CD4-positive, alpha-beta T cell (primary cell): ENCODE data around the gene SLC38A1. TPM values are rescaled to one million over a fixed set of nuclear protein-coding genes. Genes with fewer than 3 reads are reported as not detected.
"Not testable (repeated sequence)": the region's sequence is repeated elsewhere in the genome, so short reads cannot be mapped to it uniquely, and the experiment has no call there.

Source experiments
- ATAC-seq: fragments of 200-7000 bp; cut with Tn5 transposase; one replicate; pipeline ENCODE4 v1.10.0; 2022; ENCODE audit warnings: mild to moderate bottlenecking; ENCODE audit not compliant: poor library complexity
- CTCF ChIA-PET: fragments of 350-600 bp; sonication (Branson Sonifier 250); formaldehyde crosslinking; loops from one replicate; lab custom pipeline; 2021; ENCODE audit warnings: antibody characterized with exemption, inconsistent platforms; lab: Charles Lee
- POLR2A ChIA-PET: fragments of 350-600 bp; sonication (Branson Sonifier 250); formaldehyde crosslinking; loops from one replicate; lab custom pipeline; 2021; ENCODE audit warnings: antibody characterized with exemption, inconsistent platforms; lab: Charles Lee
- DNase-seq, 14 experiments: peaks; one replicate each; pipeline ENCODE4 v3.0.0-alpha.2; 2013 to 2020; ENCODE audit warnings: mixed read lengths in 2 of 14
- H3K27ac ChIP-seq, 2 donors: one replicate each; pipeline versions ENCODE4 v1.5.1 to v1.7.0; 2013; ENCODE audit warnings: low read length in 2 of 2, low read depth in 1 of 2, mild to moderate bottlenecking in 1 of 2
- H3K27me3 ChIP-seq, 2 experiments: 1 replicate in 1 of 2; 2 replicates in 1 of 2; pipeline versions ENCODE4 v1.6.1 to v1.7.0; 2013; ENCODE audit warnings: low read length in 2 of 2, control low read depth in 1 of 2, mild to moderate bottlenecking in 1 of 2, moderate library complexity in 1 of 2; ENCODE audit not compliant: insufficient read depth in 2 of 2, control insufficient read depth in 1 of 2
- H3K36me3 ChIP-seq: one replicate; pipeline ENCODE4 v1.6.1; 2013; ENCODE audit warnings: low read length, control low read depth; ENCODE audit not compliant: insufficient read depth
- H3K4me1 ChIP-seq: one replicate; pipeline ENCODE4 v1.6.1; 2013; ENCODE audit warnings: low read length, control low read depth; ENCODE audit not compliant: insufficient read depth
- H3K4me3 ChIP-seq: one replicate; pipeline ENCODE4 v1.5.1; 2013; ENCODE audit warnings: mild to moderate bottlenecking, low read length, moderate library complexity
- H3K9me3 ChIP-seq, 2 experiments: 1 replicate in 1 of 2; 2 replicates in 1 of 2; pipeline versions ENCODE4 v1.6.1 to v1.7.0; 2013; ENCODE audit warnings: low read length in 2 of 2, mild to moderate bottlenecking in 2 of 2, control low read depth in 1 of 2, moderate library complexity in 1 of 2; ENCODE audit not compliant: control insufficient read depth in 1 of 2, insufficient read depth in 1 of 2
- H3K27ac Mint-ChIP-seq: one replicate; pipeline ENCODE4 v1.8.0; 2020; ENCODE audit warnings: mixed read lengths
- H3K27me3 Mint-ChIP-seq: one replicate; pipeline ENCODE4 v1.8.0; 2021; ENCODE audit warnings: mixed read lengths
- H3K36me3 Mint-ChIP-seq: one replicate; pipeline ENCODE4 v1.8.0; 2021; ENCODE audit warnings: low read depth, mixed read lengths
- H3K4me1 Mint-ChIP-seq: one replicate; pipeline ENCODE4 v1.8.0; 2021; ENCODE audit warnings: low read depth, mixed read lengths
- H3K4me3 Mint-ChIP-seq: one replicate; pipeline ENCODE4 v1.8.0; 2020; ENCODE audit warnings: mild to moderate bottlenecking, mixed read lengths
- H3K9me3 Mint-ChIP-seq: one replicate; pipeline ENCODE4 v1.8.0; 2020; ENCODE audit warnings: mixed read lengths
- intact Hi-C, 2 experiments: fragments of 100-400 bp; cut with DNase I in 1 of 2; cut with micrococcal nuclease in 1 of 2; formaldehyde crosslinking; loops; one replicate each; pipeline versions ENCODE4 v1.15.1 to v1.9.0; 2023 to 2025; cut with DNase I, micrococcal nuclease
- total RNA-seq, 174 experiments: library from RNA in 2 of 174; stranded (reverse) in 2 of 174; gene quantifications; one replicate each; pipeline ENCODE4 v1.2.3 and lab custom pipeline; 2021 to 2026
- TF ChIP-seq, protein P1 (sequence below): fragments of 200-600 bp; IDR thresholded peaks from one replicate; pipeline ENCODE4 v1.8.0; 2022; ENCODE audit warnings: antibody characterized with exemption, mild to moderate bottlenecking

SLC38A1 gene
- total RNA-seq, 2 experiments from 2014 or later: 327 to 346 TPM

DNA sequence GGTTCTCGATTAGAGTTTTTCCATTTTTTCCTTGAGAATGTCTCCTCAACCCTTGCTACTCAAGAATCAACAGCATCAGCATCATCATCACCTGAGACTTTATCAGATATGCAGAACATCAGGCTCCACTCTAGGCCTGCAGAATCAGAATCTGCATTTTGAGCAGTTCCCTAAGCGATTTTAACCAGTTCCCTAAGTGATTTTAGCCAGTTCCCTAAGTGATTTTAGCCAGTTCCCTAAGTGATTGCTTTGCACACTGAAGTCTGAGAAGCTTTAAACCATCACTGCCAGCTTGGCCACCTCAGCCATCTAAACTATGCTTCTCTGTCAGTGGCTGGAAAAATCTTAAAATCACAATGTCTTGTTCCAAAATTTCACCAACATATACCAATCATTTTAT lies 29.4 kb upstream of the SLC38A1 start:
- no peak for DNase-seq
- ChIA-PET POLR2A (interaction anchor here (5.2 kb wide), 1 partner anchor 29 kb away, joined by 43 read pairs; the partner anchor contains the start of gene SLC38A1), CTCF (interaction anchor here (1.3 kb wide), 1 partner anchor 9 kb away, joined by 3 read pairs; no protein-coding TSS in a partner anchor)
- Histone ChIP-seq H3K4me3 (no peak overlapping the region), H3K36me3 (no peaks in the 10 kb centered on the region), H3K27me3 (no peaks in the 10 kb centered on the region), H3K4me1 (no peaks in the 10 kb centered on the region), H3K9me3 (no peaks in the 10 kb centered on the region), H3K27ac (no peak overlapping the region)
- TF ChIP-seq, protein P1, sequence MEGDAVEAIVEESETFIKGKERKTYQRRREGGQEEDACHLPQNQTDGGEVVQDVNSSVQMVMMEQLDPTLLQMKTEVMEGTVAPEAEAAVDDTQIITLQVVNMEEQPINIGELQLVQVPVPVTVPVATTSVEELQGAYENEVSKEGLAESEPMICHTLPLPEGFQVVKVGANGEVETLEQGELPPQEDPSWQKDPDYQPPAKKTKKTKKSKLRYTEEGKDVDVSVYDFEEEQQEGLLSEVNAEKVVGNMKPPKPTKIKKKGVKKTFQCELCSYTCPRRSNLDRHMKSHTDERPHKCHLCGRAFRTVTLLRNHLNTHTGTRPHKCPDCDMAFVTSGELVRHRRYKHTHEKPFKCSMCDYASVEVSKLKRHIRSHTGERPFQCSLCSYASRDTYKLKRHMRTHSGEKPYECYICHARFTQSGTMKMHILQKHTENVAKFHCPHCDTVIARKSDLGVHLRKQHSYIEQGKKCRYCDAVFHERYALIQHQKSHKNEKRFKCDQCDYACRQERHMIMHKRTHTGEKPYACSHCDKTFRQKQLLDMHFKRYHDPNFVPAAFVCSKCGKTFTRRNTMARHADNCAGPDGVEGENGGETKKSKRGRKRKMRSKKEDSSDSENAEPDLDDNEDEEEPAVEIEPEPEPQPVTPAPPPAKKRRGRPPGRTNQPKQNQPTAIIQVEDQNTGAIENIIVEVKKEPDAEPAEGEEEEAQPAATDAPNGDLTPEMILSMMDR: no peak
- intact Hi-C loops: no loop called here
- H3K9me3 Mint-ChIP-seq: no peaks in the 10 kb centered on the region
- no peaks in the 10 kb centered on the region for H3K27me3 Mint-ChIP-seq
- no peak for ATAC-seq
- peaks cover 10% of the 10 kb centered on the region for H3K4me1 Mint-ChIP-seq
- H3K4me3 Mint-ChIP-seq: no peak overlapping the region
- no peak overlapping the region for H3K27ac Mint-ChIP-seq
- no peaks in the 10 kb centered on the region for H3K36me3 Mint-ChIP-seq

DNA sequence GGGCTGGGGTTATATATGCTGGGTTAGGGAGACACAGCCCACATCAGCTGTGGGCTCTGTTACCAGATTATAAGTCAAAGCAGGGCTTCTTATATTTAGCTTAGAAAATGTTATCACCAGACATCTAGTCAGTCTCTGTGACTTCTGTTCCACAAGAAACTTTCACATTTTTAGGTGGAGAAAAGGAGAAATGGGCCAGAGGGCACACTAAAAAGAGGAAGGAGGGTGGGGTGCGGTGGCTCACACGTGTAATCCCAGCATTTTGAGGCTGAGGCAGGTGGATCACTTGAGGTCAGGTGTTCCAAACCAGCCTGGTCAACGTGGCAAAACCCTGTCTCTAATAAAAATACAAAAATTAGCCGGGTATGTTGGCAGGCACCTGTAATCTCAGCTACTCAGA lies 28.0 kb upstream of the SLC38A1 start:
- DNase-seq (peak in 2 of 14 experiments; percentile 4 to 10), ATAC-seq (no peak)
- H3K4me1 ChIP-seq: no peaks in the 10 kb centered on the region
- Mint-ChIP-seq H3K4me1 (peaks cover 5% of the 10 kb centered on the region), H3K27ac (no peak overlapping the region), H3K4me3 (no peak overlapping the region), H3K27me3 (no peaks in the 10 kb centered on the region), H3K36me3 (no peaks in the 10 kb centered on the region), H3K9me3 (peaks cover 6% of the 10 kb centered on the region)
- no peaks in the 10 kb centered on the region for H3K36me3 ChIP-seq
- no peak overlapping the region for H3K27ac ChIP-seq
- H3K9me3 ChIP-seq: peaks cover 3 to 6% of the 10 kb centered on the region in 2 experiments
- H3K4me3 ChIP-seq: no peak overlapping the region
- H3K27me3 ChIP-seq: no peaks in the 10 kb centered on the region
- TF ChIP-seq, protein P1: no peak
- POLR2A ChIA-PET: interaction anchor here (0.8 kb wide), 1 partner anchor 75 kb away, joined by 3 read pairs; no protein-coding TSS in a partner anchor
- intact Hi-C loops: no loop called here
- CTCF ChIA-PET: interaction anchor here (1.4 kb wide), 1 partner anchor 27 kb away, joined by 3 read pairs; no protein-coding TSS in a partner anchor

DNA sequence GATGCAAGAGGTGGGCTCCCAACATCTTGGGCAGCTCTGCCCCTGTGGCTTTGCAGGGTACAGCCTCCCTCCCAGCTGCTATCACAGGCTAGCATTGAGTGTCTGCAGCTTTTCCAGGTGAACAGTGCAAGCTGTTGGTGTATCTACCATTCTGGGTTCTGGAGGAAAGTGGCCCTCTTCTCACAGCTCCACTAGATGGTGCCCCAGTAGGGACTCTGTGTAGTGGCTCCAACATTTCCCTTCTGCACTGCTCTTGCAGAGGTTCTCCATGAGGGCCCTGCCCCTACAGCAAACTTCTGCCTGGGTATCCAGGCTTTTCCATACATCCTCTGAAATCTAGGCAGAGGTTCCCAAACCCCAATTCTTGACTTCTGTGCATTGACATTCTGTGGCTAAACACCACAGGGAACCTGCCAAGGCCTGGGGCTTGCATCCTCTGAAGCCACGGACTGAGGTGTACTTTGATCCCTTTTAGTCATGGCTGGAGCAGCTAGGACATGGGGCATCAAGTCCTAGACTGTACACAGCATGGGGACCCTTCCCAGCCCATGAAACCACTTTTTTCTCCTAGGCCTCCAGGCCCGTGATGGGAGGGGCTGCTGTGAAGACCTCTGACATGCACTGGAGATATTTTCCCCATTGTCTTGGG lies 24.0 kb upstream of the SLC38A1 start:
- H3K4me3 Mint-ChIP-seq: no peak overlapping the region
- ChIA-PET CTCF (interaction anchor here (0.7 to 1.8 kb wide), 3 partner anchors 8 to 23 kb away, joined by 3 to 5 read pairs (median 3); no protein-coding TSS in a partner anchor), POLR2A (interaction anchor here (1.2 kb wide), 1 partner anchor 23 kb away, joined by 4 read pairs; no protein-coding TSS in a partner anchor)
- intact Hi-C loops: no loop called here
- no peaks in the 10 kb centered on the region for H3K27me3 Mint-ChIP-seq
- no peaks in the 10 kb centered on the region for H3K4me1 Mint-ChIP-seq
- Histone ChIP-seq H3K9me3 (peaks cover 3 to 9% of the 10 kb centered on the region in 2 experiments), H3K4me3 (no peak overlapping the region), H3K4me1 (no peaks in the 10 kb centered on the region), H3K27me3 (no peaks in the 10 kb centered on the region), H3K27ac (no peak overlapping the region), H3K36me3 (no peaks in the 10 kb centered on the region)
- DNase-seq: no peak
- TF ChIP-seq, protein P1: no peak
- H3K36me3 Mint-ChIP-seq: peaks cover 7% of the 10 kb centered on the region
- ATAC-seq: no peak
- H3K9me3 Mint-ChIP-seq: peaks cover 14% of the 10 kb centered on the region
- H3K27ac Mint-ChIP-seq: no peak overlapping the region

DNA sequence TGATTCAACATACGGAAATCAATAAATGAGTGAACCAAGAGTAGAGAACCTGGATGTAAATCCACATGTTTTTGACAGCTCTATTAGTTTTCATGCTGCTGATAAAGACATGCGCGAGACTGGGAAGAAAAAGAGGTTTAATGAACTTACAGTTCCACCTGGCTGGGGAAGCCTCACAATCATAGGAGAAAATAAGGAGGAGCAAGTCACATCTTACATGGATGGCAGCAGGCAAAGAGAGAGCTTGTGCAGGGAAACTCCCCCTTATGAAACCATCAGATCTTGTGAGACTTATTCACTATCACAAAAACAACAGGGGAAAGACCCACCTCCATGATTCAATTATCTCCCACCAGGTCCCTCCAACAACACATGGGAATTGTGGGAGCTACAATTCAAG lies 23.1 kb upstream of the SLC38A1 start:
- peaks cover 14% of the 10 kb centered on the region for H3K9me3 Mint-ChIP-seq
- DNase-seq, H3K27me3 Mint-ChIP-seq: not testable (repeated sequence)

DNA sequence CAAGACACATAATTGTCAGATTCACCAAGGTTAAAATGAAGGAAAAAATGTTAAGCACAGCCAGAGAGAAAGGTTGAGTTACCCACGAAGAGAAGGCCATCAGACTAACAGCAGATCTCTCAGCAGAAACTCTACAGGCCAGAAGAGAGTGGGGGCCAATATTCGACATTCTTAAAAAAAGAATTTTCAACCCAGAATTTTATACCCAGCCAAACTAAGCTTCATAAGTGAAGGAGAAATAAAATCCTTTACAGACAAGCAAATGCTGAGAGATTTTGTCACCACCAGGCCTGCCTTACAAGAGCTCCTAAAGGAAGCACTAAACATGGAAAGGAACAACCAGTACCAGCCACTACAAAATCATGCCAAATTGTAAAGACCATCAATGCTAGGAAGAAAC lies 16.3 kb upstream of the SLC38A1 start:
- ATAC-seq, H3K27ac Mint-ChIP-seq, H3K27ac ChIP-seq, H3K4me1 ChIP-seq, H3K27me3 Mint-ChIP-seq, H3K4me3 Mint-ChIP-seq, DNase-seq, H3K27me3 ChIP-seq, H3K4me3 ChIP-seq, H3K36me3 ChIP-seq, H3K4me1 Mint-ChIP-seq, intact Hi-C loops: not testable (repeated sequence)
- POLR2A ChIA-PET: interaction anchor here (0.7 kb wide), 1 partner anchor 160 kb away, joined by 4 read pairs; no protein-coding TSS in a partner anchor
- Mint-ChIP-seq H3K9me3 (peaks cover 12% of the 10 kb centered on the region), H3K36me3 (peaks cover 33% of the 10 kb centered on the region)
- H3K9me3 ChIP-seq: peaks cover 26 to 37% of the 10 kb centered on the region in 2 experiments
- CTCF ChIA-PET: interaction anchor here (1.0 kb wide), 1 partner anchor 16 kb away, joined by 3 read pairs; no protein-coding TSS in a partner anchor

More for the DNA sequence above, 23.1 kb upstream of the SLC38A1 start:
- ChIA-PET CTCF (interaction anchor here (0.7 to 1.8 kb wide), 3 partner anchors 9 to 22 kb away, joined by 3 to 5 read pairs (median 3); no protein-coding TSS in a partner anchor), POLR2A (interaction anchor here (1.2 kb wide), 1 partner anchor 22 kb away, joined by 4 read pairs; no protein-coding TSS in a partner anchor)
- H3K4me1 Mint-ChIP-seq, H3K27ac Mint-ChIP-seq, H3K9me3 ChIP-seq, ATAC-seq, H3K27me3 ChIP-seq, H3K36me3 ChIP-seq, H3K27ac ChIP-seq, H3K4me3 ChIP-seq, intact Hi-C loops, H3K36me3 Mint-ChIP-seq, H3K4me1 ChIP-seq, H3K4me3 Mint-ChIP-seq: not testable (repeated sequence)
